ENCODE data around the gene SLC17A9. TPM values are rescaled to one million over a fixed set of nuclear protein-coding genes. Genes with fewer than 3 reads are reported as not detected.

Gene SLC17A9
- total and polyA plus RNA-seq, 2 of the 8 experiments (the other 6 are each of a cell fraction or from before 2014, with no cell fraction given) = 23.5 to 35.2 TPM

GRCh38 chr20:62983210-62983609 is 30.7 kb downstream of the SLC17A9 start:
- H3K18ac ChIP-seq (ENCODE audit: extremely low read depth, low read length) = no peak overlapping the region
- no peaks in the 10 kb centered on the region for H3K9me3 ChIP-seq (ENCODE audit: insufficient read depth in 2 of 2, low read depth in 1 of 2, low read length in 1 of 2)
- CTCF ChIA-PET (ENCODE audit: partially characterized antibody) = interaction anchor here (1.0 to 3.7 kb wide), 3 partner anchors 12 to 84 kb away, joined by 3 to 13 read pairs (median 3); no protein-coding TSS in a partner anchor
- WGBS, 2 experiments (ENCODE audit: extremely low coverage in 1 of 2, insufficient coverage in 1 of 2, insufficient read length in 1 of 2, insufficient replicate concordance in 2 of 2, low coverage in 1 of 2, low lambda C conversion rate in 2 of 2, missing lambda C conversion rate in 1 of 2) = 84% methylated on average over 4 of the region's 6 CpGs; no CpG with 5 or more reads in 1 of the 2 experiments
- H3K56ac ChIP-seq (replicated peaks; ENCODE audit: insufficient read length, low read depth, low read length) = no peak overlapping the region
- H3K14ac ChIP-seq (ENCODE audit: insufficient read length) = no peak overlapping the region
- no peaks in the 10 kb centered on the region for H4K20me1 ChIP-seq (replicated peaks in 1 of 2; ENCODE audit: control insufficient read depth in 1 of 2, insufficient read depth in 2 of 2, low read length in 2 of 2)
- H2BK12ac ChIP-seq (ENCODE audit: low read depth, low read length) = peak overlapping the region; percentile 90; the same call in 1 of the 2 replicates
- H3K79me1 ChIP-seq (ENCODE audit: low read depth, low read length) = no peaks in the 10 kb centered on the region
- no peak overlapping the region for H4K5ac ChIP-seq (ENCODE audit: insufficient read length, low read depth, low read length)
- no peaks in the 10 kb centered on the region for H3K23me2 ChIP-seq (ENCODE audit: low read depth, low read length)
- H3K4me1 ChIP-seq (replicated peaks in 1 of 4; ENCODE audit: control insufficient read depth in 3 of 4, insufficient read depth in 4 of 4, low read length in 3 of 4) = peaks cover 0 to 29% (median 14%) of the 10 kb centered on the region in 4 experiments; a peak in 6 of 7 replicates
- no peak overlapping the region for H2AFZ ChIP-seq (ENCODE audit: low read length)
- peak overlapping the region; percentile 11; the same call in 1 of the 2 replicates for H4K8ac ChIP-seq (ENCODE audit: extremely low read depth, insufficient read depth, low read length)
- FAIRE-seq = no peak
- H2BK5ac ChIP-seq (ENCODE audit: low read depth, low read length) = no peak overlapping the region
- H3K23ac ChIP-seq (ENCODE audit: insufficient read length) = no peak overlapping the region
- H3K9ac ChIP-seq (replicated peaks in 1 of 4; ENCODE audit: extremely low read depth in 1 of 4, low read depth in 3 of 4, low read length in 3 of 4) = no peak overlapping the region
- no peak overlapping the region for H3K4ac ChIP-seq (replicated peaks; ENCODE audit: insufficient read length, low read depth, low read length)
- H3K79me2 ChIP-seq (ENCODE audit: control insufficient read depth in 1 of 2, insufficient read depth in 2 of 2, low read length in 2 of 2) = no peaks in the 10 kb centered on the region
- H2BK15ac ChIP-seq (ENCODE audit: low read length) = peak overlapping the region; percentile 65; the same call in 1 of the 2 replicates
- H3K4me2 ChIP-seq (ENCODE audit: insufficient read depth in 1 of 2, low read depth in 2 of 2, low read length in 2 of 2) = no peak overlapping the region
- no peaks in the 10 kb centered on the region for H3K36me3 ChIP-seq (ENCODE audit: control insufficient read depth in 2 of 4, insufficient read depth in 4 of 4, low read length in 3 of 4)
- POLR2A ChIA-PET (ENCODE audit: partially characterized antibody) = interaction anchor here (2.7 kb wide), 1 partner anchor 12 kb away, joined by 9 read pairs; no protein-coding TSS in a partner anchor
- no peak overlapping the region for H4K91ac ChIP-seq (replicated peaks; ENCODE audit: insufficient read length, low read length)
- no peak overlapping the region for H3K27ac ChIP-seq (ENCODE audit: low read depth, low read length)
- H2BK120ac ChIP-seq (replicated peaks; ENCODE audit: low read depth, low read length) = no peak overlapping the region
- DNase-seq (ENCODE audit: low read depth in 1 of 2, low spot score in 2 of 2) = no peak
- no peaks in the 10 kb centered on the region; a peak in 1 of 7 replicates for H3K27me3 ChIP-seq (replicated peaks in 1 of 4; ENCODE audit: control insufficient read depth in 3 of 4, extremely low read depth in 1 of 4, insufficient read depth in 3 of 4, low read length in 3 of 4)
- H3K4me3 ChIP-seq (ENCODE audit: extremely low read depth in 1 of 4, insufficient read depth in 2 of 4, low read depth in 3 of 4, low read length in 4 of 4) = no peak overlapping the region
- no peak overlapping the region for H2AK5ac ChIP-seq (ENCODE audit: low read depth, low read length)
- no peak overlapping the region for H2BK20ac ChIP-seq (ENCODE audit: low read length)
- TF ChIP-seq RNF2 (IDR thresholded peaks at IDR 0.05; ENCODE audit: borderline replicate concordance, low read depth, low read length, missing control alignments, poor library complexity, severe bottlenecking) = no peak
- TF ChIP-seq RAD21 (IDR thresholded peaks at IDR 0.05 in 1 of 2, conservative IDR thresholded peaks at IDR 0.05 in 1 of 2; ENCODE audit: low read depth in 2 of 2, low read length in 2 of 2) = no peak
- no peak for TF ChIP-seq JUND (IDR thresholded peaks at IDR 0.05; ENCODE audit: low read length)
- TF ChIP-seq SRF (IDR thresholded peaks at IDR 0.05; ENCODE audit: low read depth, low read length) = no peak

Measured in H1 (cell line).